Mucosa of descending colon (tissue), 3 donors: ENCODE data around the gene TESMIN. TPM values are rescaled to one million over a fixed set of nuclear protein-coding genes. Genes with fewer than 3 reads are reported as not detected.

Experiments used
- ATAC-seq: fragments of 200-7000 bp; cut with Tn5 transposase; one replicate; pipeline ENCODE4 v1.9.1; 2020; ENCODE audit warnings: mild to moderate bottlenecking, moderate library complexity
- DNase-seq, 3 donors: peaks; one replicate each; pipeline ENCODE4 v3.0.0-alpha.2; 2020
- H3K36me3 ChIP-seq: fragments of 200-600 bp; one replicate; pipeline ENCODE4 v1.8.0; 2021; ENCODE audit warnings: low read depth, mild to moderate bottlenecking
- H3K4me1 ChIP-seq: fragments of 200-600 bp; one replicate; pipeline ENCODE4 v1.8.0; 2021; ENCODE audit warnings: low read depth, mild to moderate bottlenecking
- H3K4me3 ChIP-seq: fragments of 200-600 bp; one replicate; pipeline ENCODE4 v1.8.0; 2021; ENCODE audit warnings: mild to moderate bottlenecking
- H3K9me3 ChIP-seq: fragments of 200-600 bp; one replicate; pipeline ENCODE4 v1.8.0; 2021; ENCODE audit warnings: mild to moderate bottlenecking
- CTCF ChIP-seq: fragments of 200-600 bp; IDR thresholded peaks from one replicate; pipeline ENCODE4 v1.8.0; 2022; ENCODE audit warnings: antibody characterized with exemption, mild to moderate bottlenecking
- intact Hi-C, 2 donors: fragments of 100-400 bp; cut with DNase I in 1 of 2; cut with micrococcal nuclease in 1 of 2; formaldehyde crosslinking; loops; one replicate each; pipeline versions ENCODE4 v1.11.0 to v1.11.1; 2022; cut with DNase I, micrococcal nuclease
- total RNA-seq, 3 donors: library from RNA; stranded (reverse); fragmentation: NEBNext Ultra II Directional in 2 of 3; extraction: Animal tissue kit (Norgen Biotek cat#: 25700) in 2 of 3; gene quantifications; one replicate each; pipeline versions ENCODE4 v1.2.1 to v1.2.4, GENCODE V29; 2021 to 2023
- donor health status: DM: no; HTN: no; CAD: no; lungs with moderate emphysema.
- donor health status: DM: no; HTN: no; CAD: no.
- donor health status: DM: no; HTN: yes; CAD: no.

The TESMIN gene
- total RNA-seq, 3 donors from 2014 or later: 4.8 to 22.7 (median 16.7) TPM

DNA sequence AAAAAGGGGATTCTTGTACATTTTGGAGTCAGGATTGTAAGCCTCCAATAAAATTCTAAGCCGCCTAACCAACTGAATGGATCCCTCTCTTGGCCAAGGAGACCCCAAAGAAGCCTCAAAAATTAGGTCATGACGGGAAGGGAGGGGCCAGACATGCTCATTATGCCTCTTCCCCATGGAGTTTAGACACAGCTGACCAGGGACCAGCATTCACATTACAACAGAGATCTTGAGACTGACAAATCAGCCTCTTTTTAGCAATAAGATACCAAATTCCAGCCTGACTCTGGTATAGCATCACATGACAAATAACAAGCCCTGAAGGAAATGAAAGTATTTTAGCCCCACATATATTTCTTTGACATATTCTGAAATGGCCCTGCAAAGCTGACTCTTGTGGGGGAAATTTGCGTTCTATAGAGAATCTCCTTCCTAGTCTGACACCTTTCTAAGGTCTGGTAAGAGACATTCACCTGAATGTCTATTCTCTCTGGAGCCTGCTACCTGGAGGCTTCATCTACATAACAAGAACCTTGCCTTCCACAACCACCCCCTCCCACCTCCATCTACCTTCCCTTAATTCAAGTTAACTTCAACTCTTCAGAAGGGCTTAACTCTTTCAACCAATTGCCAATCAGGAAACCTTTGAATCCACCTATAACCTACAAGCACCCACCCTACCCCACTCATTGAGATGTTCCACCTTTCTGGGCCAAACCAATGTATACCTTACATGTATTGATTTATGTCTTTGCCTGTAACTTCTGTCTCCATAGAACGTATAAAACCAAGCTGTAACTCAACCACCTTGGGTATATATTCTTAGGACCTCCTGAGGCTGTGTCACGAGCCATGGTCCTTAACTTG, 56.7 kb downstream of the TESMIN start:
- DNase-seq: no peak
- no peaks in the 10 kb centered on the region for H3K36me3 ChIP-seq
- intact Hi-C loops: no loop called here
- H3K4me1 ChIP-seq: no peaks in the 10 kb centered on the region
- no peak for ATAC-seq
- TF ChIP-seq CTCF: no peak
- no peak overlapping the region for H3K4me3 ChIP-seq
- no peaks in the 10 kb centered on the region for H3K9me3 ChIP-seq

- DNase-seq (no peak), ATAC-seq (no peak)
- Histone ChIP-seq H3K4me1 (no peaks in the 10 kb centered on the region), H3K4me3 (no peak overlapping the region), H3K9me3 (no peaks in the 10 kb centered on the region), H3K36me3 (no peaks in the 10 kb centered on the region)
- intact Hi-C loops: no loop called here
- no peak for TF ChIP-seq CTCF
Measured at GRCh38 chr11:68693484-68693882, 57.8 kb downstream of the TESMIN start.

DNA sequence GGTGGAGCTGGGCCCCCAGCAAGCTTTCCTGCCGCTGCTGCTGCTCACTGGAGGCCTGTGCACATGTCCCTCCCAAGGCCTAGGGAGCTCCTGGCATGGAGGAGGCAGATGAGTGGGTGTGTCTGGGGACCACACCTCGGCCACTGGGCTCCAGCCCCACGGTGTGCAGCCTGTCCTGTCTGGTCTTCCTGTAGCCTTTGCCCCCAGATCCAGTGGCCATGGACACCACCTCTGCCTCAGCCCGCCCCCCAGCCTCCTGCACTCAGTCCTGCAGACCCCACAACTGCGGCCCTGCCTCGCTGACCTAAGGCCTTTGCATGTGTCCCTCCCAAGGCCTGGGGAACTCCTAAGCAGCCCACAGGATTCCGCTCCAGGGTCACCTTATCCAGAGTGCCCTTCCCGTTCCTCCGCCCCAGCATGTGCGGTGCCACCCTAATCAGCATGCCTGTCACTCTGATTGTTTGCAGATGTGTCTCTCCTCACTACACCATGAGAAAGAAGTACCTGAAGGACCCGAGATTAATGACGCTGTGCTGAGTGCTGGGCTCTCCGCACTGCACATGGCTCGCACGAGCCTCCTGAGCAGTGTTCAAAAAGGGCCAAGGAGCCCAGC, 58.3 kb downstream of the TESMIN start:
- H3K4me1 ChIP-seq: no peaks in the 10 kb centered on the region
- no peak for DNase-seq
- TF ChIP-seq CTCF: no peak
- H3K36me3 ChIP-seq: no peaks in the 10 kb centered on the region
- no peak overlapping the region for H3K4me3 ChIP-seq
- ATAC-seq: no peak
- H3K9me3 ChIP-seq: no peaks in the 10 kb centered on the region
- intact Hi-C loops: no loop called here

DNA sequence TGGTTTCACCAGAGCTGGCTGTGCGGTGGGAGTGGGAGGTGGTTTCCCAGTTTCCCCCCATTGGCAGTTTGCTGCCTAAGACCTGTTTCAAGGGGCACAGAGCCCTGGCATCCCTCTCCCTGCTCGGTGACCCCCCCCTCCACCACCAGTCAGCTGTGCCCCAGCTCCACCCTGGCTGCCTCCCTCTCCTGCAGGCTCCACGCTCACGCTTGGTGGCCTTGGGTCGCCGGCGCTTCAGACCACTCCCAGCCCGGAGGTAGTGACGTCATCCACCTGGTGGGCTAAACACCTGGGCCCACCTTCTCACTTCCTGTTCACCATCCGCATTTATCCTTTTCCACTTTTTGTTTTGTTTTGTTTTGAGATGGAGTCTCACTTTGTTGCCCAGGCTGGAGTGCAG, 59.2 kb downstream of the TESMIN start:
- H3K4me3 ChIP-seq: no peak overlapping the region
- no peaks in the 10 kb centered on the region for H3K9me3 ChIP-seq
- DNase-seq: no peak
- no peak for ATAC-seq
- H3K4me1 ChIP-seq: no peaks in the 10 kb centered on the region
- no peak for TF ChIP-seq CTCF
- intact Hi-C loops: no loop called here
- no peaks in the 10 kb centered on the region for H3K36me3 ChIP-seq

DNA sequence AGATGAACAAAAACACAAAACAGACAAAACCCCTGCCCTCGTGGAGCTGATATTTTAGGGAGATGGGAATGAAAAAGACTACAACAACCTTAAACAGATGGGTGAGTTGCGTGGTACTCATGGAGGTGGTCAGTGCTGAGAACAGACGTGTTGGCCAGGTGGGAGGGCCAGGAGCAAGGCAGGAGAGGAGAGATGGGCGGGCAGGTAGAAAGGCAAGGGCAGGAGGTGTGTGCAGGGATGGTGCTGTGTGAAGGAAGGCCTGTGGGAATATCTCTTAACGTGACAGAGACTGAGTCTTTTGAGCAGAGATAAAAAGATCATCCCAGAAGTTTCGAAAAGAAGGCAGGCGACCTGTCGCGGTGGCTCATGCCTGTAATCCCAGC, 59.9 kb downstream of the TESMIN start:
- H3K4me1 ChIP-seq: no peaks in the 10 kb centered on the region
- intact Hi-C loops: no loop called here
- DNase-seq: no peak
- no peaks in the 10 kb centered on the region for H3K9me3 ChIP-seq
- no peak overlapping the region for H3K4me3 ChIP-seq
- TF ChIP-seq CTCF: no peak
- ATAC-seq: no peak
- no peaks in the 10 kb centered on the region for H3K36me3 ChIP-seq
